KBM-7 (cell line): Measurements from ENCODE around the gene SYF2.
"Not testable (repeated sequence)": the region's sequence is repeated elsewhere in the genome, so short reads cannot be mapped to it uniquely, and the experiment has no call there.

Source experiments
- DNase-seq: peaks from one replicate; pipeline ENCODE4 v3.0.0-alpha.2; 2015
- in situ Hi-C: fragments of 300-500 bp; cut with MboI; formaldehyde crosslinking; loops from 2 replicates; pipeline ENCODE4 v1.14.3; 2020; ENCODE audit warnings: low sequenced_read_pairs, low pct_unique_long_range_greater_than_20kb, mixed read lengths

The SYF2 gene

DNA sequence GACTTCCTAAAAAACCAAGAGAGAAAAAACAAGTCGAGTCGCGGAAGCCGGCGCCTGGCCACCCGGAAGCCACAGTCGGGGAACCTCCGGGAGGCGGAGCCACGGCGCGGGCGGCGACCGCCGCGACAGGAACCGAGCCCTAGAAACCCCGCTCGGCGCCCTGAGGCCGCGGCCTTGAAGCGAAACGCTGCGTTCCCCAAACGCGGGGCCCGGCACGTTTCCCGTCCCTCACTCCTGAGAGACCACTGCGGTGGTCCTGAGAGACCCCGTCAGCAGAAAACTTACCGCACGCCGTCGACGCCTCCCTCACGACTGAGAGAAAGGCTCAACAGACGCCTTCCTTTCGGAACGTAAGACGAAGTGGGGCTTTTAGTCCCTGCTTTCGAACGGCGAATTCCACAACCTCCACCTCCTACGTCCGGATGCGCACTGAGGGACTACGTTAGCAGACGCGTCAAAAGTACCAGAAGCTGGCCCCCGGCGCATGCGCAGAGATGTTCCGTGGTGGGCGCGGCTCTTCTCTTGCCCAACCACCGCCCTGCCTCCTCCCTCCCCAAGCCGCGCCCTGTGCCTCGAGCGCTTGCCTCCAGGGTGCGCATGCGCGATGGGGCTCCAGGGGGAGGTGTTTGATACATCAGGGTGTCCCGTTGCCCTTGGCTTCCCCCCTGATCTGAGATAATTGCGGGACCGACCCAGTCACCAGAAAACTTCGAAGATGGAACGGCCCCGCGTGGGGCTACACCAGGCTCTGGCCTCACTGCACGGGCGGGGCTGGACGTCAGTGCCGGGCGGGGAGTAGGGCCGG is 14.9 kb upstream of the SYF2 start, which contains the start of gene RSRP1:
Gene RSRP1 (minus strand): TSS at position 431 of the 805 bp plus-strand sequence. CDS start 491 bp downstream, outside the sequence.
- in situ Hi-C loops: no loop called here

DNA sequence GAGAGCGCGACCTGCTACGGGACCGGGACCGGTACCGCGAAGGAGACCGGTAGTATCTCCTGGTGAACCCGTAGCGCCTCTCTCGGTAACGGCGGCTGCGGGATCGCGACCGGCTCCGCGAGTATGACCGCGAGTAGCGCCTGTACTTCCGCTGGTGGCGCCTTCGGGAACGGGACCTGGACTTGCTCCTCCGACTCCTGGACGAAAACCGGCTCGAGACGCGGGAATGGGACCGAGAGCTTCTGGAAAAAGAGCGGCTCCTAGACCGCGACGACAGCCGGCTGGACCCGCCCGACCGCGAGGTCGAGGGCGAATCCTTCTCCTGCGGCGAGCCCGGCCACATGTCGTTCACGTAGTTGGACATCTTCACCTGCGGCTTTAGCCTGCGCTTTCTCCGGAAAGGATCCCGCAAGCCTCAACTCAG is 14.3 kb upstream of the SYF2 start:
- in situ Hi-C loops: no loop called here
- DNase-seq: no peak

More for the DNA sequence above, 14.9 kb upstream of the SYF2 start, which contains the start of gene RSRP1:
- DNase-seq: peak; percentile 98

GRCh38 chr1:25245809-25246599 is 13.7 kb upstream of the SYF2 start:
- in situ Hi-C loops: no loop called here
- DNase-seq: peak; percentile 30

- no peak for DNase-seq
- in situ Hi-C loops: no loop called here
Observed at GRCh38 chr1:25245393-25245792, 13.1 kb upstream of the SYF2 start.

- in situ Hi-C loops: no loop called here
Observed at GRCh38 chr1:25243907-25244306, 11.6 kb upstream of the SYF2 start.

GRCh38 chr1:25239681-25240541 is 7.6 kb upstream of the SYF2 start:
- DNase-seq: peak; percentile 94
- in situ Hi-C loops: no loop called here

More at GRCh38 chr1:25243907-25244306, 11.6 kb upstream of the SYF2 start:
- DNase-seq: no peak

- in situ Hi-C loops: no loop called here
- no peak for DNase-seq
Observed at GRCh38 chr1:25238046-25238445, 5.7 kb upstream of the SYF2 start.

GRCh38 chr1:25236261-25236660 is 4.0 kb upstream of the SYF2 start:
- DNase-seq: peak; percentile 32
- in situ Hi-C loops: not testable (repeated sequence)

DNA sequence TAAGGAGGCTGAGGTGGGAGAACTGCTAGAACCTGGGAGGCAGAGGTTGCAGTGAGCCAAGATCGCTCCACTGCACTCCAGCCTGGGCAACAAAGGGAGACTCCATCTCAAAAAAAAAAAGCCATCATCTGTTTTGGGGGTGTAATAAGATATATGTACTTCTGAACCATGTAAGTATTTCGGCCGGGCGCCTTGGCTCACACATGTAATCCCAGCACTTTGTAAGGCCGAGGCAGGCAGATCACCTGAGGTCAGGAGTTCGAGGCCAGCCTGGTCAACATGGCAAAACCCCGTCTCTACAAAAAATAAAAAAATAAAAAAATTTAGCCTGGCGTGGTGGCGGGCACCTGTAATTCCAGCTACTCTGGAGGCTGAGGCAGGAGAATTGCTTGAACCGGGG is 3.1 kb upstream of the SYF2 start:
- in situ Hi-C loops, DNase-seq: not testable (repeated sequence)

DNA sequence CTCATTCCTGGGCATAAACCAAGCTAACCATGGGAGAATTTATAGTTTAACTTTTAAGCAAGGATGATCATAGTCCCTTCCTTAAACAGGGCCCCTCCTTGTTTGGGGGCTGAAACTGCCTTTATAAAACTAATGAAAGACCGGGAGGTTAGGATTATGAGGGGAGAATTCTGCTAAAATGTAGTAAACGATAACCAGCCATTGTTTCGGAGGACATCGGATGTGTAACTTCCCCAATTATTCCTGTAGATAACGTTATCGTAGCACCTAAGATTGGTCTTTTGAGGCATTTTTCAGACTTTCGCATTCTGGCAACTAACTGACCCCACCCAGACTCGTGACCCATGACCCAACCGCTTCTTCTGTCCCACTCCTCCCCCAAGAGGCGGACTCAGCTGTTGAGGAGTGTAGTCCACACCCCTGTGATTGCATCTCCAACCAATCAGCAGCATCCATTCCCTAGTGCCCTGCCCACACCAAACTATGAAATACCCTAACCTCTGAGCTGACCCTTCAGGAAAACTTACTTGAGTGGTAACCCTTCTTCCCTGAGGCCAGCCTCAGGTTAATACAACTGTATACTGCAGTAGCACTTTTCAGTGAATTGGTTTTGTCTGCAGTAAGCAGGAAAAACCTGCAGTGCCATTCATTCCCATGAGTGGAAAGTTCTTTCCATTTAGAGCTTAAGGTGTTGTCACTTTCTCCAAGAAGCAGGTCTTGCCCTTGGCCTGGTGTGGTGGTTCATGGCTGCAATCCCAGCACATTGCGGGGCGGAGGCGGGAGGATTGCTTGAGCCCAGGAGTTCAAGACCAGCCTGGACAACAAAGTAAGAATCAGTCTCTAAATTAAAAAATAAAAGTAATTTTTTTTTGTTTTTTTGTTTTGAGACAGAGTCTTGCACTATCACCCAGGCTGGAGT is 823 bp upstream of the SYF2 start:
- DNase-seq: peak; percentile 82
- in situ Hi-C loops: no loop called here

DNA sequence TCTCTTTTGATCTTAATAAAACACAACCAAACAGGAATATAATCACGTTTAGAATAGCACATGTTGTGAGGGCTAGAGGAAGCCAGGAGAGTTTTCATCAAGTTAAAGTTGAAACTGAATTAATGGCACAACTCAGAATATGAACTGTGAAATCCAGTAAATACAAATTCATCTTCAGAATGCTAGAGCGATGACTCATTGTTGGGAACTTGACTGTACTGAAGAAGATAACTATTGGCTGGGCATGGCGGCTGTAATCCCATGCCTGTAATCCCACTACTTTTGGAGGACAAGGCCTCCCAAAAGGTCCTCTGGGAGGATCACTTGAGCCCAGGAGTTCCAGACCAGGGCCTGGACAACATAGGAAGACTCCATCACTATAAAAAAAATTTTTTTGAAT is 8.8 kb downstream of the SYF2 start:
- in situ Hi-C loops: no loop called here
- no peak for DNase-seq

DNA sequence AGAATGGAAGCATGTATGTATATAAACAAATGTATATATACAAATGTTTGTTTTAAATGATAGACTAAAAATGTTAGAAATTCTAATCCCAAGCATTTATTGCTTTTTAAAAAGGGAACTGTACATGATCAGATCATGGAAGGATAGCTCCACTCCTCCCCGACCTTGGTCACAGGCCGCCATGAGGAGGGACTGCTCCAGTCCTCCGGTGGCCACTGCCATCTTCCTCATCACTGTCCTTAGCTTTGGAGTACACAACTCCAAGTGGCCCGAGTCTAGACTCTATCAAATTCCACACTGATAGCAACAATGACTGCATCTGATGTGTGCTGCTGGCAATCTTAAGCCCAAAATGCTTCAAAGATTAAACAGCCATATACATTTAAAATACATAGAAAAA is 9.7 kb downstream of the SYF2 start:
- no peak for DNase-seq
- in situ Hi-C loops: no loop called here

GRCh38 chr1:25220666-25221065 is 11.6 kb downstream of the SYF2 start:
- in situ Hi-C loops: no loop called here

DNA sequence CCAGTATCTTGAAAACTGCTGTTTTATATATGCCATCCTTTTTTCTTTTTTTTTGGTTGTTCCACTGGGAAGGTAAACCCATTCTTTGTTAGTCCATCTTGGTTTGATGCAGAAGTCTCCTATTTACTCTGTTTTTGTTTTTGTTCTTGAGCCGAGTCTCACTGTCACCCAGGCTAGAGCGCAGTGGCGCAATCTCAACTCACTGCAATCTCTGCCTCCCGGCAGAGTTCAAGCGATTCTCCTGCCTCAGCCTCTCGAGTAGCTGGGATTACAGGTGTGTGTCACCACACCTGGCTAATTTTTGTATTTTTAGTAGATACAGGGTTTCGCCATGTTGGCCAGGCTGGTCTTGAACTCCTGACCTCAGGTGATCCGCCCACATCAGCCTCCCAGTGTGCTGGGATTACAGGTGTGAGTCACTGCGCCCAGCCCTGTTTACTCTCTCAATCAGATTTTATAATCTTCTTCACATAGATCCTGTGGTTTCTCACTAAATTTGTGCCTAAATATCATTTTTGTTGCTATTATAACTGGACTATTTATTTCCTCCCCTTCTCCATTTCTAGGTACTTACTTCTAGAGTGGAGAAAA is 12.5 kb downstream of the SYF2 start:
- in situ Hi-C loops: no loop called here
- no peak for DNase-seq

More at GRCh38 chr1:25220666-25221065, 11.6 kb downstream of the SYF2 start:
- no peak for DNase-seq

DNA sequence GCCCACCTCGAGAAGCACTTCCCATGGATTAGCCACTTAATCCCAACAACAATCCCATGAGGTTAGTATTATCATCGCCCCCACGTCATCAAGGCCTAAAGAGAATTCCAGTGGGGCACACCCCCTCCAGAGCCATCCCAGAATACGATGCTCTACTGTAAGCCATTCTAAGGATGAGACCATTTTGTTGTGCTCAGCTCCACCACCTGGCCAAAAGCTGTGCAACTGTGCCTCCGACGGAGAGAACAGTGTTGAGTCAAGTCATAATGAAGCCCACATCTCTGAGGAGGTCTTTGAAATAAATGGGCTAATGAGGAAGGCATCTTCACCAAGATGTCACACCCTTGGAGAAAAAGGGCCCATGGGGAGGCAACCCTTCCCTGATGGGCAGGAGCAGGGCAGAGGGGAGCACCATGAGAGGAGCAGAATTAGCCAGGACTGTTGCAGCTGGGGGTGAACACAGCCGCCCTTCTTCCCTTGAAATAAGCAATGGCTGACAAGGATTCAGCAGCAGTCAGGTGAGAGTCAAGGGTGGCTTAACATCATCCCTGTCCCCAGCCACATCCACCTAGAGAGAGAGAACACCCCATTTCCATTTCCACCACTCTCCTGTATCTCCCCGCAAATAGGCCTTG is 14.6 kb downstream of the SYF2 start:
- in situ Hi-C loops: no loop called here
- DNase-seq: no peak

DNA sequence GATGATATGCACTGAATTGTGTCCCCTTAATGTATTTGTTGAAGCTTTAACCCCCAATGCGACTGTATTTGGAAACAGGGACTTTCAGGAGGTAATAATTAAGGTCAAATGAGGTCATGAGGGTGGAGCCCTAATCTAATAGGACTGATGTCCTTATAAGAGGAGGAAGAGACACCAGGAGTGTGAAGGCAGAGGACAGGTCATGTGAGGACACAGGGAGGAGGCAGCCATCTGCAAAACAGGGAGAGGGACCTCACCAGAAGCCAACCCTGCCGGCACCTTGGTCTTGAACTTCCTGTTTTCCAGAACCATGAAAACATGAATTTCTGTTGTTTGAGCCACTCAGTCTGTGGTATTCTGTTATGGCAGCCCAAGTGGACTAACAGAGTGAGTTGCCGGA is 15.3 kb downstream of the SYF2 start:
- in situ Hi-C loops: no loop called here
- peak; percentile 76 for DNase-seq

DNA sequence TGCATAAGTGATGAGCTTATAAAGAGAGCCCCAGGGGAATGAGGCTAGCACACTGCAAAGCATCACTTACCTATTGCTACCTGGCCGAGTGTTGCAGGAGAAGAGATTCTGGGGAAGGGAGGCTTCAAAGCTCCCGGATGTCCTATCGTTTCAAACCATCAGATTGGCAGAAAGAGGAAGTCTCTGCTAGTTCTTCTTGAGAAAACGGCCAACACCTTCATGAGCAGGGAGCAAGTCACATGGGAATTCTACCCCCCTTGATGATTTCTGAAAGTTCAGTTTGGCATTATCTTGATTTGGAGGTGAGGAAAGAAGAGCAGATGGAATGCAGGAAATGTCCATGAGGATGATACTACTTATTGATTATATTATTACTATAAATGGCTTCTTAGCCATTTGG is 16.2 kb downstream of the SYF2 start:
- DNase-seq: peak; percentile 56
- in situ Hi-C loops: no loop called here
